MCF 10A (cell line): Measurements from ENCODE around the gene CD209. TPM values are rescaled to one million over a fixed set of nuclear protein-coding genes. Genes with fewer than 3 reads are reported as not detected.
A peak's percentile ranks its signal among the peaks of the same experiment; 100 is the strongest.

Source experiments
- BruUV-seq: library from RNA; stranded (reverse); fragments of 400-500 nt; replicated peaks from 2 replicates; lab custom pipeline; 2021; lab: Mats Ljungman, UMichigan
- CTCF ChIA-PET: fragments of 300-600 bp; sonication (Branson Sonifier 250); formaldehyde crosslinking; extraction: SDS; loops from one replicate; lab custom pipeline; 2021; ENCODE audit warnings: antibody characterized with exemption, inconsistent platforms; lab: Yijun Ruan, JAX
- POLR2A ChIA-PET: fragments of 300-600, 350-650 bp; sonication (Branson Sonifier 250); formaldehyde crosslinking; extraction: SDS; loops from one replicate; lab custom pipeline; 2020; ENCODE audit warnings: antibody characterized with exemption, inconsistent platforms; lab: Yijun Ruan, JAX
- DNase-seq: peaks from one replicate; pipeline ENCODE4 v3.0.0-alpha.2; 2018; ENCODE audit not compliant: unreplicated experiment
- H3K27ac Mint-ChIP-seq: one replicate; pipeline ENCODE4 v1.8.0; 2022; ENCODE audit warnings: mild to moderate bottlenecking, low read depth, mixed read lengths; ENCODE audit not compliant: unreplicated experiment
- H3K27me3 Mint-ChIP-seq: one replicate; pipeline ENCODE4 v1.8.0; 2022; ENCODE audit warnings: mixed read lengths; ENCODE audit not compliant: insufficient read depth, unreplicated experiment
- H3K36me3 Mint-ChIP-seq: one replicate; pipeline ENCODE4 v1.8.0; 2022; ENCODE audit warnings: mild to moderate bottlenecking, moderate library complexity, mixed read lengths; ENCODE audit not compliant: insufficient read depth, unreplicated experiment
- H3K4me1 Mint-ChIP-seq: one replicate; pipeline ENCODE4 v1.8.0; 2022; ENCODE audit warnings: mixed read lengths; ENCODE audit not compliant: insufficient read depth, unreplicated experiment
- H3K4me3 Mint-ChIP-seq: one replicate; pipeline ENCODE4 v1.8.0; 2022; ENCODE audit warnings: mild to moderate bottlenecking, moderate library complexity, mixed read lengths; ENCODE audit not compliant: unreplicated experiment
- H3K9me3 Mint-ChIP-seq: one replicate; pipeline ENCODE4 v1.8.0; 2022; ENCODE audit warnings: mixed read lengths; ENCODE audit not compliant: unreplicated experiment
- CTCF ChIP-seq: fragments of 200-600 bp; IDR thresholded peaks from one replicate; pipeline ENCODE4 v1.8.0; 2022; ENCODE audit warnings: antibody characterized with exemption, mild to moderate bottlenecking; ENCODE audit not compliant: unreplicated experiment
- intact Hi-C: fragments of 100-400 bp; cut with micrococcal nuclease; formaldehyde crosslinking; loops from 2 replicates; pipeline ENCODE4 v1.14.1; 2022
- total RNA-seq: library from RNA; stranded (reverse); gene quantifications from 2 replicates; pipeline ENCODE4 v1.2.3, GENCODE V29; 2022

CD209 gene
- total RNA-seq, 1 experiment from 2014 or later: not detected

GRCh38 chr19:7699417-7700401 is 47.6 kb downstream of the CD209 start:
- no TSS peak for BruUV-seq
- no peak overlapping the region for H3K4me3 Mint-ChIP-seq
- no peak overlapping the region for H3K27ac Mint-ChIP-seq
- CTCF ChIA-PET: interaction anchor here (0.7 to 1.2 kb wide), 2 partner anchors 22 to 158 kb away, joined by 3 to 4 read pairs; no protein-coding TSS in a partner anchor
- peaks cover 10% of the 10 kb centered on the region for H3K4me1 Mint-ChIP-seq
- no peak for TF ChIP-seq CTCF
- intact Hi-C loops: no loop called here
- H3K27me3 Mint-ChIP-seq: peaks cover 63% of the 10 kb centered on the region
- no peaks in the 10 kb centered on the region for H3K9me3 Mint-ChIP-seq
- peaks cover 6% of the 10 kb centered on the region for H3K36me3 Mint-ChIP-seq
- peak; percentile 21 for DNase-seq
- POLR2A ChIA-PET: interaction anchor here (0.6 kb wide), 1 partner anchor 102 kb away, joined by 3 read pairs; no protein-coding TSS in a partner anchor

- no peak overlapping the region for H3K27ac Mint-ChIP-seq
- CTCF ChIA-PET: interaction anchor here (0.6 to 2.2 kb wide), 4 partner anchors 18 to 158 kb away, joined by 3 to 8 read pairs (median 4); partner anchors contain the start of gene TRAPPC5
- BruUV-seq: no TSS peak
- peaks cover 10% of the 10 kb centered on the region for H3K4me1 Mint-ChIP-seq
- no peaks in the 10 kb centered on the region for H3K9me3 Mint-ChIP-seq
- TF ChIP-seq CTCF: no peak
- H3K27me3 Mint-ChIP-seq: peaks cover 59% of the 10 kb centered on the region
- POLR2A ChIA-PET: interaction anchor here (0.6 kb wide), 1 partner anchor 102 kb away, joined by 3 read pairs; no protein-coding TSS in a partner anchor
- no peak overlapping the region for H3K4me3 Mint-ChIP-seq
- peaks cover 6% of the 10 kb centered on the region for H3K36me3 Mint-ChIP-seq
- no peak for DNase-seq
- intact Hi-C loops: no loop called here
Observed at GRCh38 chr19:7699003-7699402, 48.3 kb downstream of the CD209 start.

- POLR2A ChIA-PET: no interaction called here
- DNase-seq: no peak
- intact Hi-C loops: no loop called here
- TF ChIP-seq CTCF: no peak
- CTCF ChIA-PET: interaction anchor here (0.6 to 2.2 kb wide), 3 partner anchors 18 to 130 kb away, joined by 3 to 8 read pairs (median 4); partner anchors contain the start of gene TRAPPC5
- Mint-ChIP-seq H3K27ac (no peak overlapping the region), H3K4me1 (peaks cover 10% of the 10 kb centered on the region), H3K9me3 (no peaks in the 10 kb centered on the region), H3K4me3 (no peak overlapping the region), H3K36me3 (peaks cover 6% of the 10 kb centered on the region), H3K27me3 (peaks cover 55% of the 10 kb centered on the region)
- BruUV-seq: no TSS peak
Observed at GRCh38 chr19:7698583-7698982, 48.8 kb downstream of the CD209 start.

GRCh38 chr19:7697721-7698287 is 49.5 kb downstream of the CD209 start:
- peaks cover 47% of the 10 kb centered on the region for H3K27me3 Mint-ChIP-seq
- POLR2A ChIA-PET: no interaction called here

More at GRCh38 chr19:7697721-7698287, 49.5 kb downstream of the CD209 start:
- Mint-ChIP-seq H3K27ac (no peak overlapping the region), H3K9me3 (no peaks in the 10 kb centered on the region), H3K36me3 (peaks cover 6% of the 10 kb centered on the region), H3K4me1 (peaks cover 10% of the 10 kb centered on the region), H3K4me3 (no peak overlapping the region)
- intact Hi-C loops: no loop called here
- CTCF ChIA-PET: interaction anchor here (0.6 to 2.2 kb wide), 2 partner anchors 15 to 17 kb away, joined by 3 to 8 read pairs; partner anchors contain the start of gene TRAPPC5
- BruUV-seq: no TSS peak
- TF ChIP-seq CTCF: no peak
- DNase-seq: no peak
